GM13977 (cell line): ENCODE data around the gene DGKI.

Experiments used
- DNase-seq: peaks from one replicate; pipeline ENCODE4 v3.0.0; 2012; ENCODE audit warnings: low spot score
- in situ Hi-C: fragments of 300-500 bp; cut with MboI; formaldehyde crosslinking; loops from one replicate; pipeline ENCODE4 v1.12.0; 2022; ENCODE audit warnings: low sequenced_read_pairs, low pct_unique_long_range_greater_than_20kb, mixed read lengths, inconsistent platforms; ENCODE audit not compliant: unreplicated experiment
- TF ChIP-seq, protein P1 (sequence below): IDR thresholded peaks from 2 replicates; pipeline ENCODE4 v1.5.1; 2012; ENCODE audit warnings: mild to moderate bottlenecking, control low read depth; ENCODE audit not compliant: insufficient read depth; ENCODE audit errors: extremely low read depth, missing control alignments

Gene DGKI

DNA sequence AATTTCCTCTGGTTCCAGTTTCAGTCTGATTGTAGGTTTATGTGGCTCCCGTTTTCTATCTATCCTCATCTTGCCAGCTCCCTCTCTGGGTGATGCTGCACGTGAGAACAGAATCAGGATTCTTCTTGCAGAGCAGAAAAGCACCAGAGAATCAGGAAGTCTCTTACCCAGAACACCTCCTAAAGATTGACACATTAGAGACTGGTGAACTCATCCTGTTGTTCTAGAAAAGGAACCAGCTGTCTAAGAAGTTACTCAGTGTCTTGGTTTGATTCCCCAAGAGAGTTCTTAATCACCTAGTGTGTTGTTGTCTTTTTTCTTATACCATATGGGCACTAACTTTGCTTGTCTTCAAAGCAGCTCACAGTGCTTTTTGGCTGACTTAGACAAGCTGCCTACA, 152.4 kb downstream of the DGKI start:
- no peak for DNase-seq
- TF ChIP-seq, protein P1, sequence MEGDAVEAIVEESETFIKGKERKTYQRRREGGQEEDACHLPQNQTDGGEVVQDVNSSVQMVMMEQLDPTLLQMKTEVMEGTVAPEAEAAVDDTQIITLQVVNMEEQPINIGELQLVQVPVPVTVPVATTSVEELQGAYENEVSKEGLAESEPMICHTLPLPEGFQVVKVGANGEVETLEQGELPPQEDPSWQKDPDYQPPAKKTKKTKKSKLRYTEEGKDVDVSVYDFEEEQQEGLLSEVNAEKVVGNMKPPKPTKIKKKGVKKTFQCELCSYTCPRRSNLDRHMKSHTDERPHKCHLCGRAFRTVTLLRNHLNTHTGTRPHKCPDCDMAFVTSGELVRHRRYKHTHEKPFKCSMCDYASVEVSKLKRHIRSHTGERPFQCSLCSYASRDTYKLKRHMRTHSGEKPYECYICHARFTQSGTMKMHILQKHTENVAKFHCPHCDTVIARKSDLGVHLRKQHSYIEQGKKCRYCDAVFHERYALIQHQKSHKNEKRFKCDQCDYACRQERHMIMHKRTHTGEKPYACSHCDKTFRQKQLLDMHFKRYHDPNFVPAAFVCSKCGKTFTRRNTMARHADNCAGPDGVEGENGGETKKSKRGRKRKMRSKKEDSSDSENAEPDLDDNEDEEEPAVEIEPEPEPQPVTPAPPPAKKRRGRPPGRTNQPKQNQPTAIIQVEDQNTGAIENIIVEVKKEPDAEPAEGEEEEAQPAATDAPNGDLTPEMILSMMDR: no peak
- in situ Hi-C loops: no loop called here

DNA sequence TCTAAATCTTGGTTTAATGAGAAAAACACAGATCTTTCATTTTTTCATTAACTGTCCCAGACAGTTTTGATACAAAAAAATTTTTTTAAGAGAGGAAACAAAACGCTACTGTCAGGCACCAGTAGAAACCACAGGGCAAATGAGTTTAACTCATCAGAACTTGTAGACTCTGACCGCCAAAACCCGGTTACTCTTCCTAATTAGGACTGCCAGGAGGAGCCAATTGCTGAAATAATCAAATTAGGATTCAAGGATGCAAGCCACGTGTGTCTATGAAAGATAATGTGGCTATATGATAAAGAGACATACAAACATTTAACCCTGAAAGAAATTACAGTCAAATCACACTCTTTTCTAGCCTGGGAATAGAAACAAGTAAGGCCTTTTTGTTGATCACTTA, 154.4 kb downstream of the DGKI start:
- TF ChIP-seq, protein P1: no peak
- no peak for DNase-seq
- in situ Hi-C loops: no loop called here

GRCh38 chr7:137691566-137691965, 155.2 kb downstream of the DGKI start:
- in situ Hi-C loops: no loop called here
- TF ChIP-seq, protein P1: no peak
- DNase-seq: no peak

DNA sequence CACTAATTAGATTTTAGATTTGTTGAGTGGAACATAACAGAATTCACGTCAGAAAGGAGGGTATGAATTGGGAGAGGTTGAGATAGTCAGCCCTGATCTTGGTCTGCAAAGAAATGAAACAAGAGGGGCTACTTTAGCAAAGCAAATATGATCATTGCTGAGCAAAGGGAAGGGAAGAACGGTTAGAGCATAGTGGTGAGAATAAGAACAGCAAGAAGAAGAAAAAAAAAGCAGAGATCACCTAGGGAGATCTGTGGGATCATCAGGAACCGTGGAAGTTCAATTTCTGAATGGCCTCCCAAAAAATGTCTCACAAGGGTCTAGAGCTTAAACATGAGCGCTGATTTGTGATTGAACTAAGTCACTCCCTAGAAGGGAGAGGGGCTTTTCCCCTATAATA, 156.1 kb downstream of the DGKI start:
- TF ChIP-seq, protein P1: no peak
- no peak for DNase-seq
- in situ Hi-C loops: no loop called here

- TF ChIP-seq, protein P1: no peak
- DNase-seq: no peak
- in situ Hi-C loops: no loop called here
These were observed 157.0 kb downstream of the DGKI start for GRCh38 chr7:137689761-137690160.

GRCh38 chr7:137687556-137688265, 159.1 kb downstream of the DGKI start:
- no peak for DNase-seq
- in situ Hi-C loops: no loop called here
- TF ChIP-seq, protein P1: no peak
